Measurements from ENCODE around the gene SARS2.
A peak's percentile ranks its signal among the peaks of the same experiment; 100 is the strongest.

SARS2 gene

DNA sequence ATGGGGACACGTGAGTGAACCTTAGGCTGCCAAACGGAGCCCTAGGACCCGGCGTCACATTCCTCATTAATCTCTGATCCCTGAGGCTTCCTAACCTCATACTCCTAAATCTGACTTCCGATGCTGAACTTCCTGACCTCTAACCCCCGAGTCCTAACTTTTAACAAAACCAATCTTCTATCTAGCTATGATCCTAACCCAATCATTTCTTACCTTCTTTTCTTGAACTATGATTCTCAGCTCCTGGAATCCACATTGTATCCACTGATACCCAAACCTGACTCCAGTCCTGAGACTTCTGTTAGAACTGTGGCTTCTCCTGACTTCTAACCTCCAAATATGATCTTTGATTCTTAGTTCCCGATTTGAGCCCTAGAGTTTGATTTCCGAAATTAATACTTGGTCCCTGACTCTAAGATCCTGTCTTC lies 30.3 kb downstream of the SARS2 start:
- Histone ChIP-seq H3K27ac (ENCODE audit: low read depth, low read length) (peak overlapping the region; percentile 31; the same call in 1 of the 2 replicates), H3K4me2 (ENCODE audit: low read depth, low read length, poor library complexity, severe bottlenecking) (peak overlapping the region; percentile 92), H3K79me2 (ENCODE audit: insufficient read depth, low read length) (peaks cover 35% of the 10 kb centered on the region), H3F3A (ENCODE audit: insufficient read depth) (no peaks in the 10 kb centered on the region; the same call in 1 of the 2 replicates), H3K9ac (ENCODE audit: low read length) (peak overlapping the region; percentile 71), H3K27me3 (ENCODE audit: low read length) (no peaks in the 10 kb centered on the region), H3K9me2 (replicated peaks; ENCODE audit: insufficient read depth, low read length) (no peaks in the 10 kb centered on the region), H3K9me3 (ENCODE audit: insufficient read depth, low read length) (no peaks in the 10 kb centered on the region), H3K36me3 (ENCODE audit: low read length) (no peaks in the 10 kb centered on the region), H2AFZ (ENCODE audit: low read depth, low read length, severe bottlenecking) (peak overlapping the region; percentile 65), H3K4me3 (ENCODE audit: insufficient read depth, low read length, poor library complexity, severe bottlenecking) (peak overlapping the region; percentile 97), H4K20me1 (ENCODE audit: low read depth, low read length) (no peaks in the 10 kb centered on the region)
- TF ChIP-seq, protein P1, sequence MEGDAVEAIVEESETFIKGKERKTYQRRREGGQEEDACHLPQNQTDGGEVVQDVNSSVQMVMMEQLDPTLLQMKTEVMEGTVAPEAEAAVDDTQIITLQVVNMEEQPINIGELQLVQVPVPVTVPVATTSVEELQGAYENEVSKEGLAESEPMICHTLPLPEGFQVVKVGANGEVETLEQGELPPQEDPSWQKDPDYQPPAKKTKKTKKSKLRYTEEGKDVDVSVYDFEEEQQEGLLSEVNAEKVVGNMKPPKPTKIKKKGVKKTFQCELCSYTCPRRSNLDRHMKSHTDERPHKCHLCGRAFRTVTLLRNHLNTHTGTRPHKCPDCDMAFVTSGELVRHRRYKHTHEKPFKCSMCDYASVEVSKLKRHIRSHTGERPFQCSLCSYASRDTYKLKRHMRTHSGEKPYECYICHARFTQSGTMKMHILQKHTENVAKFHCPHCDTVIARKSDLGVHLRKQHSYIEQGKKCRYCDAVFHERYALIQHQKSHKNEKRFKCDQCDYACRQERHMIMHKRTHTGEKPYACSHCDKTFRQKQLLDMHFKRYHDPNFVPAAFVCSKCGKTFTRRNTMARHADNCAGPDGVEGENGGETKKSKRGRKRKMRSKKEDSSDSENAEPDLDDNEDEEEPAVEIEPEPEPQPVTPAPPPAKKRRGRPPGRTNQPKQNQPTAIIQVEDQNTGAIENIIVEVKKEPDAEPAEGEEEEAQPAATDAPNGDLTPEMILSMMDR (IDR thresholded peaks at IDR 0.05; ENCODE audit: insufficient read depth, low read length, poor library complexity, severe bottlenecking) = no peak
- TF ChIP-seq EZH2phosphoT487 (conservative IDR thresholded peaks at IDR 0.05; ENCODE audit: low read length) = no peak

GRCh38 chr19:38899447-38900201 lies 30.9 kb downstream of the SARS2 start, which contains the start of the genes NFKBIB and SIRT2:
Gene NFKBIB (plus strand): TSS chr19:38899969. CDS start chr19:38900033, 64 bp downstream.
Gene SIRT2 (minus strand): TSS chr19:38899618. CDS start chr19:38899521, 97 bp downstream.
- Histone ChIP-seq H4K20me1 (ENCODE audit: low read depth, low read length) (no peaks in the 10 kb centered on the region), H3K9ac (ENCODE audit: low read length) (peak within 1 kb of the TSS; percentile 71), H3K79me2 (ENCODE audit: insufficient read depth, low read length) (peaks cover 31% of the 10 kb centered on the region), H3K27me3 (ENCODE audit: low read length) (no peaks in the 10 kb centered on the region), H3K27ac (ENCODE audit: low read depth, low read length) (peak within 1 kb of the TSS; percentile 31; the same call in 1 of the 2 replicates), H3K4me2 (ENCODE audit: low read depth, low read length, poor library complexity, severe bottlenecking) (peak within 1 kb of the TSS; percentile 92), H3F3A (ENCODE audit: insufficient read depth) (no peaks in the 10 kb centered on the region; the same call in 1 of the 2 replicates), H3K9me3 (ENCODE audit: insufficient read depth, low read length) (no peaks in the 10 kb centered on the region), H2AFZ (ENCODE audit: low read depth, low read length, severe bottlenecking) (peak within 1 kb of the TSS; percentile 67), H3K9me2 (replicated peaks; ENCODE audit: insufficient read depth, low read length) (no peaks in the 10 kb centered on the region), H3K36me3 (ENCODE audit: low read length) (no peaks in the 10 kb centered on the region), H3K4me3 (ENCODE audit: insufficient read depth, low read length, poor library complexity, severe bottlenecking) (peak within 1 kb of the TSS; percentile 97)
- TF ChIP-seq EZH2phosphoT487 (conservative IDR thresholded peaks at IDR 0.05; ENCODE audit: low read length) = no peak
- TF ChIP-seq, protein P1 (IDR thresholded peaks at IDR 0.05; ENCODE audit: insufficient read depth, low read length, poor library complexity, severe bottlenecking) = no peak

DNA sequence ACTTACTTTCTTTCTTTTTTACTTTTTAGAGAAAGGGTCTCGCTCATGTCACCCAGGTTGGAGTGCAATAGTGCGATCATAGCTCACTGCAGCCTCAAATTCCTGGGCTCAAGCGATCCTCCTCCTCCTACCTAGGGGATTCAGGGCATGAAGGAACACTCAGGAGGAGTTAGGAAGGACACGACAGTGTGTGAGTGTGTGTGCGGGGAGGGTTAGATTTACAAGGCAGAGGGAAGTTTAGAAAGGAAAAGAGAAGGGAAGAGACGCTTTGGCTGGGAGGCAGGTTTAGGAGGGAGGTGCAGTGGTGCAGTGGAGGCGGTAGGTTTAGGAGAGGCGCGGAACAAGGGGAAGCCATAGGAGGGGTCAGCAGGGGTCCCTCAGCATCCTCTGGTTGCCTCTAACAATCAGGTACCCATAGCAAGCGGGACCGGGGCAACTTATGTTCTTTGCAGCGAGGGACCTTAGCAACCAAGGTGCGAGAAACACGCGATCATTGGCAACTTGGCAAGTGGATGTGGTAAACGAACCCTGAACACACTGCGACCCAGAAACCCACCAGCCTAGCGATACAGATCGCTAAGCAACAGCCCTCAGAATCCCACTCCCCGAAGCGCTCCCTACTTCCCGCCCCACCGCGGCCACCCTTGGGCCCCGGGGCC lies 31.6 kb downstream of the SARS2 start:
- Histone ChIP-seq H3K4me3 (ENCODE audit: insufficient read depth, low read length, poor library complexity, severe bottlenecking) (peak overlapping the region; percentile 91), H3K27me3 (ENCODE audit: low read length) (no peaks in the 10 kb centered on the region), H3K36me3 (ENCODE audit: low read length) (no peaks in the 10 kb centered on the region), H4K20me1 (ENCODE audit: low read depth, low read length) (no peaks in the 10 kb centered on the region), H3K9me2 (replicated peaks; ENCODE audit: insufficient read depth, low read length) (no peaks in the 10 kb centered on the region), H3K27ac (ENCODE audit: low read depth, low read length) (no peak overlapping the region), H3K9ac (ENCODE audit: low read length) (peak overlapping the region; percentile 71), H3K79me2 (ENCODE audit: insufficient read depth, low read length) (peaks cover 29% of the 10 kb centered on the region), H3K4me2 (ENCODE audit: low read depth, low read length, poor library complexity, severe bottlenecking) (peak overlapping the region; percentile 80), H3K9me3 (ENCODE audit: insufficient read depth, low read length) (no peaks in the 10 kb centered on the region), H2AFZ (ENCODE audit: low read depth, low read length, severe bottlenecking) (peak overlapping the region; percentile 67), H3F3A (ENCODE audit: insufficient read depth) (no peaks in the 10 kb centered on the region; the same call in 1 of the 2 replicates)
- TF ChIP-seq EZH2phosphoT487 (conservative IDR thresholded peaks at IDR 0.05; ENCODE audit: low read length) = no peak
- TF ChIP-seq, protein P1 (IDR thresholded peaks at IDR 0.05; ENCODE audit: insufficient read depth, low read length, poor library complexity, severe bottlenecking) = no peak
